BE2C (cell line): ENCODE measurements around the gene UNC45A. TPM values are rescaled to one million over a fixed set of nuclear protein-coding genes. Genes with fewer than 3 reads are reported as not detected.
A peak's percentile ranks its signal among the peaks of the same experiment; 100 is the strongest.

Source experiments
- DNase-seq: peaks from one replicate; pipeline ENCODE4 v3.0.0-alpha.2; 2020
- H3K27me3 ChIP-seq: fragments of 250-450 bp; sonication (Bioruptor Pico); 2 replicates; pipeline ENCODE4 v1.5.1; 2020; ENCODE audit warnings: mild to moderate bottlenecking
- H3K36me3 ChIP-seq: fragments of 250-450 bp; sonication (Bioruptor Pico); 2 replicates; pipeline ENCODE4 v1.5.1; 2020; ENCODE audit warnings: mild to moderate bottlenecking
- H3K4me1 ChIP-seq: fragments of 250-450 bp; sonication (Bioruptor Pico); 2 replicates; pipeline ENCODE4 v1.5.1; 2020
- H3K4me3 ChIP-seq: 2 replicates; pipeline ENCODE4 v1.5.1; 2011; ENCODE audit warnings: low read depth, low read length
- H3K9me3 ChIP-seq: fragments of 250-450 bp; sonication (Bioruptor Pico); 2 replicates; pipeline ENCODE4 v1.5.1; 2020
- CTCF ChIP-seq: IDR thresholded peaks from 2 replicates; pipeline ENCODE4 v1.5.1; 2012; ENCODE audit warnings: mild to moderate bottlenecking, low read depth, low read length
- polyA plus RNA-seq: library from polyadenylated mRNA; unstranded; fragments of >200 nt; gene quantifications from one replicate; pipeline ENCODE4 v1.2.1, GENCODE V29; 2012; ENCODE audit warnings: low read depth, missing spikeins; ENCODE audit not compliant: insufficient read length, insufficient read depth

UNC45A gene
- 83.4 TPM for polyA plus RNA-seq

GRCh38 chr15:90934949-90935751 lies at the start of gene UNC45A:
TSS of gene UNC45A (plus strand) at chr15:90935285. CDS start at chr15:90935325, 40 bp downstream.
- Histone ChIP-seq H3K4me3 (peak within 1 kb of the TSS; percentile 62), H3K27me3 (no peaks in the 10 kb centered on the region), H3K36me3 (peaks cover 17% of the 10 kb centered on the region), H3K4me1 (0 out of 2 replicates have a peak, but pooled peaks cover 3% of the 10 kb centered on the region), H3K9me3 (no peaks in the 10 kb centered on the region)
- DNase-seq = peak; percentile 96
- TF ChIP-seq CTCF = no peak

DNA sequence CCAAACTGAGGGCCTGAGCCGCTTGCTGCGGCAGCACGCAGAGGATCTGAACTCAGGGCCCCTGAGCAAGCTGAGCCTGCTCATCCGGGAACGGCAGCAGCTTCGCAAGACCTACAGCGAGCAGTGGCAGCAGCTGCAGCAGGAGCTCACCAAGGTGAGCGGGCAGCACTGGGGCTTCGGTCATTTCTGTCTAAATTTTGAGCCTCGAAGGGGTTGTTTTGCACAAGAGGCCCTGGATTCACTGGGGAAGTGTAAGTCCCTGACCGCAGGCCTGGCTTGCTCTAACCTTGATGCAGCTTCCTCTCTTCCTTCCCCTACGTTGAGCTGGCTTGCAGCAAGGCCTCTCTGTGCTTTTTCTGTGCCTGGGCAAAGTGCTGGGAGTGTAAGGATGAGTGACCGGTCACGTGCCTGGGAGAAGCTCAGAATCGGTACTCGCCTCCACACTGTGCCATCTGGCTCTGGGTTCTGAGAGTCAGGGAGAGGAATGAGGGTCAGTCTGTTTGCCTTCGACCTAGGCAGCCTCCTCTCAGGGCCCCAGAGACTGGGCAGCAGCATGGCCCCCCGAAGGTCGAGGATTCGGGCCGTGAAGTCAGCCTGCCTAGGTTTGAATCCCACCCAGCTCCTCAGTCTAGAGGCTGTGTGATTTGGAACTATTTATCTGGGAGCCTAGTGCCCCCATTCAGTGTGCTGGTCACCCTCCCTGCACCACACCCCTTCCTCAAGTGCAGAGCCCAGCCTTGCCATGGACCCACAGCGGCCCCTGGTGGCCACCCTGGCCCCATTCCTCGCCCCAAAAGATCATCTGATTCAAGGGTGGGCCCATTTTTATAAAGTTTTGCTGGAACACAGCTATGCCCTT lies 49.4 kb upstream of the UNC45A start:
- TF ChIP-seq CTCF = peak; percentile 98
- no peaks in the 10 kb centered on the region for H3K9me3 ChIP-seq
- H3K4me3 ChIP-seq = no peak overlapping the region
- DNase-seq = peak; percentile 84
- no peaks in the 10 kb centered on the region for H3K27me3 ChIP-seq
- H3K4me1 ChIP-seq = no peaks in the 10 kb centered on the region
- H3K36me3 ChIP-seq = no peaks in the 10 kb centered on the region; the same call in 1 of the 2 replicates

DNA sequence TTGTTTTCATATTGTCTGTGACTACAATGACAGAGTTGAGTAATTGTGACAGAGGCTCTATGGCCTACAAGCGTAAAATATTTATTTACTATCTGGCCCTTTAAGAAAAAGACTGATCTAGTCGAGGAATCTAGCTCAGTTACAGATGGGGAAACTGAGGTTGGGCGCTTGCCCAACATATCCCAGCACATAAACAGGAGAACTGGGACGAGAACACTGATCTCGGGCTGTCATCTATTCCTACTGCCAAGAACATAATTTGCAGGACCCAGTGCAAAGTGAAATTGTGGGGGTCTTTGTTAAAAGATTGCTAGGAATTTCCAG lies 48.8 kb upstream of the UNC45A start:
- Histone ChIP-seq H3K4me1 (no peaks in the 10 kb centered on the region), H3K36me3 (no peaks in the 10 kb centered on the region; the same call in 1 of the 2 replicates), H3K27me3 (no peaks in the 10 kb centered on the region), H3K9me3 (no peaks in the 10 kb centered on the region), H3K4me3 (no peak overlapping the region)
- no peak for DNase-seq
- no peak for TF ChIP-seq CTCF

GRCh38 chr15:90887037-90887481 lies 48.0 kb upstream of the UNC45A start:
- Histone ChIP-seq H3K9me3 (no peaks in the 10 kb centered on the region), H3K27me3 (no peaks in the 10 kb centered on the region), H3K4me1 (no peaks in the 10 kb centered on the region), H3K4me3 (no peak overlapping the region), H3K36me3 (no peaks in the 10 kb centered on the region)
- no peak for TF ChIP-seq CTCF
- no peak for DNase-seq

DNA sequence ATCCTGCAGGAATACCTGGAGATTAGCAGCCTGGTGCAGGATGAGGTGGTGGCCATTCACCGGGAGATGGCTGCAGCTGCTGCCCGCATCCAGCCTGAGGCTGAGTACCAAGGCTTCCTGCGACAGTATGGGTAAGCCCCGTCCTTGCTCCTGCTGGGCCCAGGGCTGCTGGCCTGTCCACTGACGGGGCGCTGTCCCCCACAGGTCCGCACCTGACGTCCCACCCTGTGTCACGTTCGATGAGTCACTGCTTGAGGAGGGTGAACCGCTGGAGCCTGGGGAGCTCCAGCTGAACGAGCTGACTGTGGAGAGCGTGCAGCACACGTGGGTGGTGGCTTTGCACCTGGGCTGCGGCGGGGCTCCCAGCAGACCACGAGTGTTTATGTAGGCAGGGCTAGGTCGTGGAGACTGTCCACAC lies 45.8 kb upstream of the UNC45A start:
- H3K27me3 ChIP-seq = no peaks in the 10 kb centered on the region
- H3K4me1 ChIP-seq = no peaks in the 10 kb centered on the region
- no peak for DNase-seq
- H3K36me3 ChIP-seq = no peaks in the 10 kb centered on the region
- no peak for TF ChIP-seq CTCF
- H3K9me3 ChIP-seq = no peaks in the 10 kb centered on the region
- H3K4me3 ChIP-seq = no peak overlapping the region
